GM08714 (cell line): ENCODE data around the gene FZD4.

ENCODE experiments used
- H3K4me3 ChIP-seq: fragments of 200-500 bp; sonication (Bioruptor generic); 2 replicates; pipeline ENCODE4 v1.5.1; 2014; ENCODE audit warnings: mild to moderate bottlenecking, low read length, inconsistent platforms
- ZNF274 ChIP-seq: IDR thresholded peaks from 2 replicates; pipeline ENCODE4 v1.6.1; 2012; ENCODE audit warnings: mild to moderate bottlenecking, low read depth, low read length

The FZD4 gene

GRCh38 chr11:86914865-86915519, 40.2 kb downstream of the FZD4 start:
- no peak for TF ChIP-seq ZNF274
- no peak overlapping the region for H3K4me3 ChIP-seq

GRCh38 chr11:86912238-86912637, 43.0 kb downstream of the FZD4 start:
- no peak overlapping the region for H3K4me3 ChIP-seq
- no peak for TF ChIP-seq ZNF274

- no peak for TF ChIP-seq ZNF274
- H3K4me3 ChIP-seq: no peak overlapping the region
Observed at GRCh38 chr11:86910592-86910991, 44.6 kb downstream of the FZD4 start.

- TF ChIP-seq ZNF274: no peak
- no peak overlapping the region for H3K4me3 ChIP-seq
Observed at GRCh38 chr11:86906198-86906597, 49.0 kb downstream of the FZD4 start.

GRCh38 chr11:86905252-86905651, 49.9 kb downstream of the FZD4 start:
- no peak for TF ChIP-seq ZNF274

GRCh38 chr11:86904001-86904400, 51.2 kb downstream of the FZD4 start:
- TF ChIP-seq ZNF274: no peak
- H3K4me3 ChIP-seq: no peak overlapping the region

More at GRCh38 chr11:86905252-86905651, 49.9 kb downstream of the FZD4 start:
- no peak overlapping the region for H3K4me3 ChIP-seq

- no peak for TF ChIP-seq ZNF274
- H3K4me3 ChIP-seq: no peak overlapping the region
Observed at GRCh38 chr11:86902345-86902744, 52.9 kb downstream of the FZD4 start.

- TF ChIP-seq ZNF274: no peak
Observed at GRCh38 chr11:86901599-86901998, 53.6 kb downstream of the FZD4 start.

GRCh38 chr11:86900162-86900561, 55.0 kb downstream of the FZD4 start:
- H3K4me3 ChIP-seq: no peak overlapping the region
- no peak for TF ChIP-seq ZNF274

More at GRCh38 chr11:86901599-86901998, 53.6 kb downstream of the FZD4 start:
- H3K4me3 ChIP-seq: no peak overlapping the region

- no peak for TF ChIP-seq ZNF274
Observed at GRCh38 chr11:86898689-86899088, 56.5 kb downstream of the FZD4 start.

GRCh38 chr11:86896441-86896841, 58.8 kb downstream of the FZD4 start:
- H3K4me3 ChIP-seq: no peak overlapping the region
- no peak for TF ChIP-seq ZNF274

More at GRCh38 chr11:86898689-86899088, 56.5 kb downstream of the FZD4 start:
- no peak overlapping the region for H3K4me3 ChIP-seq
